LNCAP (cell line): Measurements from ENCODE around the gene AAR2.

Experiments used
- TF ChIP-seq, protein P1 (sequence below): fragments of 450-650 bp; IDR thresholded peaks from 2 replicates; pipeline ENCODE4 v1.5.1; 2017; ENCODE audit warnings: mild to moderate bottlenecking

AAR2 gene

DNA sequence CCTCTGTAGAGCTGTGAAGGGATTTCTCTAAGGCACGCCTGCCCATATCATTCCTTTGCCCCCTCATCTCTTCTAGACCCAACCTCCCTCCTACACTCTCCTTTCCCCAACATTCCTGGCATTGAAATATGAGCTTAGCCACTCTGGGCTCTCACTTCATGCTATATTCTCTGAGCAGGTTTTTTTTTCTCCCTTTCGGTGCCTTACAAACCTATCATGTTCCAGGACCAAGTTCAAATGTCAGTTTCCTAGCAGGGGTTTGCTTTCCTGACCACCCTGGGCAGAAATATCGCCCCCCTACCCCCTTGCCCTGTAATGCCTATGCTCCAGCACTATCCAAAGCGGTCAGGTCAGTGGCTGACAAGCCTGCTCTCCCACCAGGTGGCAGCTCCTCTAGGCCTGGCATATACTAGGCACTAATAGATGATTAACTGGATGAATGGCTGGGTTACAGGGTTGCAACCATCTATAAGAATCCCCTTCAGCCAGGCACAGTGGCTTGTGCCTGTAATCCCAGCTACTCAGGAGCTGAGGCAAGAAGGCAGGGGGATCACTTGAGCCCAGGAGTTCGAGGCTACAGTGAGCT is 25.7 kb upstream of the AAR2 start:
- TF ChIP-seq, protein P1, sequence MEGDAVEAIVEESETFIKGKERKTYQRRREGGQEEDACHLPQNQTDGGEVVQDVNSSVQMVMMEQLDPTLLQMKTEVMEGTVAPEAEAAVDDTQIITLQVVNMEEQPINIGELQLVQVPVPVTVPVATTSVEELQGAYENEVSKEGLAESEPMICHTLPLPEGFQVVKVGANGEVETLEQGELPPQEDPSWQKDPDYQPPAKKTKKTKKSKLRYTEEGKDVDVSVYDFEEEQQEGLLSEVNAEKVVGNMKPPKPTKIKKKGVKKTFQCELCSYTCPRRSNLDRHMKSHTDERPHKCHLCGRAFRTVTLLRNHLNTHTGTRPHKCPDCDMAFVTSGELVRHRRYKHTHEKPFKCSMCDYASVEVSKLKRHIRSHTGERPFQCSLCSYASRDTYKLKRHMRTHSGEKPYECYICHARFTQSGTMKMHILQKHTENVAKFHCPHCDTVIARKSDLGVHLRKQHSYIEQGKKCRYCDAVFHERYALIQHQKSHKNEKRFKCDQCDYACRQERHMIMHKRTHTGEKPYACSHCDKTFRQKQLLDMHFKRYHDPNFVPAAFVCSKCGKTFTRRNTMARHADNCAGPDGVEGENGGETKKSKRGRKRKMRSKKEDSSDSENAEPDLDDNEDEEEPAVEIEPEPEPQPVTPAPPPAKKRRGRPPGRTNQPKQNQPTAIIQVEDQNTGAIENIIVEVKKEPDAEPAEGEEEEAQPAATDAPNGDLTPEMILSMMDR: no peak

DNA sequence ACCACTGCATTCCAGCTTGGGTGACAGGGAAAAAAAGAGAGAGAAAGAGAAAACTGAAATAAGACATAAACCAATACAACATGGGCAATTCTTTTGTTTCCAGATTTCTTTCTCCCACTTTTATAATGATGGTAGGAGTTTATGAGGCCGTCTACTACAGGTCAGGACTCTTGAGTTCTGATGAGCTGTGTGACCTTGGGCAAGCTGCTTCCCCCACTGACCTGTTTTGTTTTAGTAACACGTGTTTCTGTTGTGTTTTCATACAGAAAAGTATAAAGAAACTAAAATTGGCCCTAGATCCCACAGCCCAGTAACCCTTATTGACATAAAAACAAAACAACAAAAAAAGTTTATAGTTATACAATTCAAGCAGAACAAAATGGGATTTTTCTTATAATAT is 22.9 kb upstream of the AAR2 start:
- TF ChIP-seq, protein P1: no peak

DNA sequence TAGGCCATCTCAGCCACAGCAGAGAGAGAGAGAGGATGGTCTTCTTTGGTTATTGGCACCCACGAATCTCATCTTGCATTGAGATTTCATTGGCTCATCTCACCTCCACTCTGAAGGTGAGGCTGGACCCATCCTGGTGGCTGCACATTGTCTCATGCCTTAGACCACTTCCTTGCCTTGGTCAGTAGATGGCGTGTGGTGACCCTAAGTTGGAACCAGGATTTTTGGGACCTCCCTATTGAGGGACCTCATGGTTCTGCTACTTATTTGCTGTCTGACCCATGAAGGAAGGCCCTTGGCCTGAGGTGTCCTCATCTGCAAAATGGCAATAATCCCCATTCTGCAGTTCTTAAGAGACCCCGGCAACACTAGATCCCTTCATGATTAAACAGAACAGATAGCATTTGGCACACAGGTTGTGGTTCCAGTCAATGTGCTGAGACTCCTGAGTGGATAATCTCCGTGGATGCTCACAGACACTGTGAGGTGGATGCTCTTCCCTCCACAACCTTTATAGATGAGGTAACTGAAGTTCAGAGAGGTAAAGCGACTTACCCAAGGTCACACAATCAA is 21.5 kb upstream of the AAR2 start:
- TF ChIP-seq, protein P1: peak; percentile 53

DNA sequence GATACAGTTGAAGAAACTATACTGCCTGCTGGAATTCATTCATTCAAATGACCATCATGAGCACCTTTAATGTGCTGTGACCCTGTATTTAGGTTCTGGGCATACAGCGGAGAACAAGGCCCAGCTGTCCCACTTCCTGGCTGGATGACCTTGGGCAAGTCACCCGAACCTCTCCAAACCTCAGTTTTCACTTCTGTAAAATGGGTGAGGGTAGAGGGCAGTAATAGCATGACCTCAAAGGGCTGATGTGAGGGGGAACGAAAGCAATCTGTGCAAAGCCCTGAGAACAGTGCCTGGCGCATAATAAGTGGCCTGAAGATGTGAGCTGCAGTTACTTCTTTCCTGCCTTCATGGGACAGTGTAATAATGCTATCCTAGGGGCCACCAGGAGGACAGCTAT is 20.5 kb upstream of the AAR2 start:
- TF ChIP-seq, protein P1: no peak

DNA sequence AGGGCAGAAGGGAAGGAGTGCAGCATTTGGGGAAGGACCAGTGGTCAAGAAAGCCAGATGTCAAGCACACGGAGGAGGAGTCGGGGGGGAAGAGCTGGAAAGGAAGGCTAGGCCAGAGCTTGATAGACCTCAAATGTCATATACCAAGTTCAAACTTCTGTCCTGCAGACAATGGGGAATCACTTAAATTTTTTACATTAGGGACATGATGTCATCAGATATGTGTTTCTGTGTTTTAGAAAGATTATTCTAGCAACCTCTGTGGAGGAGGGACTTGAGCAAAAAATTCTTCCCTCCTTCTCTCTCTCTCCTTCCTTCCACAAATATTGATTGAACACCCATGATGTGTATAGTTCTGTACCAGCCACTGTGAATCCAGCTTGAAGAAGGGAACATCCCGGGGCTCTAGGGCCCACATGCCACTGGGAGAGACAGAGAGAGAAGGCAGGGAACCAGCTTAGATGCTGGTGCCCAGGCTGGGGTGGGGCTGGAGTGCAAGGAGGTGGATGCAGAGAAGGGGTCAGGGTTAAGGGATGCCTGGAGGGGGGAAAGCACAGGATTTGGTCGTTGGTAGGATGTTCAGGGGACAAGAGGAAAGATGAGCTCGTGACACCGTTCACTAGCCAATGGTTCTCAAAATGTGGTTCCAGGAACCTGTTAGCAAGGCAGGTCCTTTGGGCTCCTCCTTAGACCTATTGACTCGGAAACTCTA is 19.8 kb upstream of the AAR2 start:
- TF ChIP-seq, protein P1: no peak

DNA sequence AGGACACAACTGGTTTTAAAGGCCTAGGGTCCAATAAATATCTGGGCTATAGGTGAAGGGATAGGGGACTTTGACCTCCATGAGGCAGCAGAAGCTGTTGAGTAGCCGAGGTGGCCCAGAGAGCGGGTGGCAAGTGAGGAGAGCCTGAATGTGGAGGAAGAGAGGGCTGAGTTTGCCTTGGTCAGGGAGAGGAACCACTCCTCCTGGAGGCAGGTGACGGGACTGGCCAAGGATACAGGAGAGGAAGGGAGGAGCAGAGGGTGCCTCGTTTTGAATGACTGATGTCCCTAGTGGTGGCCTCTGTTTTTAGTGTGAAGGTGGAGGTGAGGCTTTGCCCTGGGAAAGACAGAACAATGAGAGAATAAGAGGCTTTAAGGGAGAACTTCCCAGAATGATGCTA is 19.1 kb upstream of the AAR2 start:
- TF ChIP-seq, protein P1: no peak

DNA sequence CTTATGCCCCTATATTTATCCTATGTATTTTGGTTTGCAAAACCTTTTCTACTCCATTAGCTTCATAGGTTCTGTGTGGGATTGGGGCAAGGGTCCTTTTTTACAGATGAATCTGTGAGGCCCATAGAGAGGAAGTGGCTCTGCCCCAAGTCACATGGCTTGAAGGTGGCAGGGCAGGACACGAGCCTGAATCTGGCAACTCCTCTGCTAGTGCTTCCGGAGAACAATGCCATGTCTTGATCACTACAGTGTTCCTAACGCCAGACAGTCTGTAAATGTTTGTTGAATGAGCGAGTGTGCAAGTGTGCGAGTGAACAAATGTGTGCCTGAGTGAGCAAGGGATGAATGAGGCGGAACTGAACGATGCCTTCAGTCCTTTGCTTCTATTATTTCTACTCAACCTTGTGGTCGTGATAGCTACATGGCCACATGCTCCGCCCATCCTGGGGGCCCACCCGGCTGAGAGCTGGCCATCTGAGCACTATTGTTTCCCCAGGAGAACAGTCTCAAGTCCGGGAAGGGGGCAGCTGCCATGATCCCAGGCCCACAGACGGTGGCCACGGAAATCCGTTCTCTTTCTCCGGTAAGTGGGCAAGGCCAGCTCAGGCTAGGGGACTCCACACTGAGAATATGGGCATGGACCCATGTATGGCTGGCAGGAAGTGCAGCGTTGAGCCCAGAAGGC is 17.8 kb upstream of the AAR2 start:
- TF ChIP-seq, protein P1: no peak
